Mammary epithelial cell (primary cell): ENCODE data around the gene NFKBIL1.

Source experiments
- EZH2 ChIP-seq: IDR thresholded peaks from 2 replicates; pipeline ENCODE4 v1.6.1; 2012; ENCODE audit warnings: low read length, inconsistent platforms, borderline replicate concordance
- TF ChIP-seq, protein P1 (sequence below), 2 donors: IDR thresholded peaks in 1 of 2; conservative IDR thresholded peaks in 1 of 2; 2 replicates each; pipeline ENCODE4 v1.5.1; 2011 to 2012; ENCODE audit warnings: inconsistent platforms in 2 of 2, low read length in 2 of 2, mild to moderate bottlenecking in 2 of 2, control low read depth in 1 of 2, low read depth in 1 of 2; ENCODE audit not compliant: insufficient read depth in 1 of 2; ENCODE audit errors: extremely low read depth in 1 of 2

DNA sequence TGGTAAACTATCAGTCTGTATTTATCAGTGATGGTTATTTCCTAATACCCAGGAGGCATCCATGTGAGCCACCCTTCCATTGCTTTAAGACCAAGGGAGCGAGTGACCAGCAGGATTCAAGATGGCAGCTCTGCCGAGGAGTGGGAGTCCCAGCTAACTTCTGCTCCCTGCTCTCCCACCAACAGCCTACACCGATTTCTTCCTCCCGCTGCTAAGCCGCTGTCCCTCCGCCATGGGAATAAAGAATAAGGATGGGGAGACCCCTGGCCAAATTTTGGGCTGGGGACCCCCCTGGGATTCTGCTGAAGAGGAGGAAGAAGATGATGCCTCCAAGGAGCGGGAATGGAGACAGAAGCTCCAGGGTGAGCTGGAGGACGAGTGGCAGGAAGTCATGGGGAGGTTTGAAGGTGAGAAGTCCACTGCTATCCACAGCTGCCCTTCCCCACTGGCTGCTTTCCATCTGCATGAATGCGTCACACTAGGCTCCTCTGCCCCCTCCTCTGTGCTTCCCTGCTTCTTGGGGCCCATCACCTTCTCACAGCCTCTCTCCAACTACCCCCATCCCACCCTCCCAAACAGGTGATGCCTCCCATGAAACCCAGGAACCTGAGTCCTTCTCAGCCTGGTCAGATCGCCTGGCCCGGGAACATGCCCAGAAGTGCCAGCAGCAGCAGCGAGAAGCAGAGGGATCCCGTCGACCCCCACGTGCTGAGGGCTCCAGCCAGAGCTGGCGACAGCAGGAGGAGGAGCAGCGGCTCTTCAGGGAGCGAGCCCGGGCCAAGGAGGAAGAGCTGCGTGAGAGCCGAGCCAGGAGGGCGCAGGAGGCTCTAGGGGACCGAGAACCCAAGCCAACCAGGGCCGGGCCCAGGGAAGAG, 10.3 kb downstream of the NFKBIL1 start:
- TF ChIP-seq, protein P1, sequence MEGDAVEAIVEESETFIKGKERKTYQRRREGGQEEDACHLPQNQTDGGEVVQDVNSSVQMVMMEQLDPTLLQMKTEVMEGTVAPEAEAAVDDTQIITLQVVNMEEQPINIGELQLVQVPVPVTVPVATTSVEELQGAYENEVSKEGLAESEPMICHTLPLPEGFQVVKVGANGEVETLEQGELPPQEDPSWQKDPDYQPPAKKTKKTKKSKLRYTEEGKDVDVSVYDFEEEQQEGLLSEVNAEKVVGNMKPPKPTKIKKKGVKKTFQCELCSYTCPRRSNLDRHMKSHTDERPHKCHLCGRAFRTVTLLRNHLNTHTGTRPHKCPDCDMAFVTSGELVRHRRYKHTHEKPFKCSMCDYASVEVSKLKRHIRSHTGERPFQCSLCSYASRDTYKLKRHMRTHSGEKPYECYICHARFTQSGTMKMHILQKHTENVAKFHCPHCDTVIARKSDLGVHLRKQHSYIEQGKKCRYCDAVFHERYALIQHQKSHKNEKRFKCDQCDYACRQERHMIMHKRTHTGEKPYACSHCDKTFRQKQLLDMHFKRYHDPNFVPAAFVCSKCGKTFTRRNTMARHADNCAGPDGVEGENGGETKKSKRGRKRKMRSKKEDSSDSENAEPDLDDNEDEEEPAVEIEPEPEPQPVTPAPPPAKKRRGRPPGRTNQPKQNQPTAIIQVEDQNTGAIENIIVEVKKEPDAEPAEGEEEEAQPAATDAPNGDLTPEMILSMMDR (conservative IDR thresholded peaks at IDR 0.05 in 1 of 2, IDR thresholded peaks at IDR 0.05 in 1 of 2; ENCODE audit: extremely low read depth in 1 of 2, insufficient read depth in 1 of 2, low read depth in 1 of 2, low read length in 2 of 2) = no peak
- no peak for TF ChIP-seq EZH2
